ENCODE measurements around the gene MRPS9.

GRCh38 chr2:105071379-105071778, 33.5 kb downstream of the MRPS9 start:
- no peak for TF ChIP-seq CTCF (optimal IDR thresholded peaks at IDR 0.05 in 1 of 3, IDR thresholded peaks at IDR 0.05 in 1 of 3, conservative IDR thresholded peaks at IDR 0.05 in 1 of 3; ENCODE audit: extremely low read depth in 1 of 3, insufficient read depth in 2 of 3, low read length in 3 of 3)
- TF ChIP-seq EZH2 (IDR thresholded peaks at IDR 0.05; ENCODE audit: low read length): no peak
